ES-I3 (cell line): Measurements from ENCODE around the gene GPRC5A.

Experiments
- H3K36me3 ChIP-seq: 2 replicates; pipeline ENCODE4 v1.6.1; 2013; ENCODE audit warnings: mild to moderate bottlenecking, low read length, control low read depth, moderate library complexity; ENCODE audit not compliant: insufficient read depth
- H3K4me1 ChIP-seq: 2 replicates; pipeline ENCODE4 v1.6.1; 2013; ENCODE audit warnings: mild to moderate bottlenecking, control low read depth, low read length; ENCODE audit not compliant: insufficient read depth
- H3K9ac ChIP-seq: 2 replicates; pipeline ENCODE4 v1.6.1; 2013; ENCODE audit warnings: low read depth, mild to moderate bottlenecking, low read length, moderate library complexity
- H3K9me3 ChIP-seq: 2 replicates; pipeline ENCODE4 v1.6.1; 2013; ENCODE audit warnings: mild to moderate bottlenecking, low read length, moderate library complexity; ENCODE audit not compliant: control insufficient read depth, insufficient read depth

The GPRC5A gene

GRCh38 chr12:12929696-12930095 lies 38.3 kb downstream of the GPRC5A start:
- no peaks in the 10 kb centered on the region for H3K36me3 ChIP-seq
- H3K9me3 ChIP-seq = peaks cover 4% of the 10 kb centered on the region; the same call in 1 of the 2 replicates
- H3K4me1 ChIP-seq = 0 out of 2 replicates have a peak, but pooled peaks cover 3% of the 10 kb centered on the region
- H3K9ac ChIP-seq = no peak overlapping the region

- Histone ChIP-seq H3K9me3 (peaks cover 4% of the 10 kb centered on the region; the same call in 1 of the 2 replicates), H3K9ac (no peak overlapping the region), H3K4me1 (0 out of 2 replicates have a peak, but pooled peaks cover 3% of the 10 kb centered on the region), H3K36me3 (no peaks in the 10 kb centered on the region)
Measured at GRCh38 chr12:12930633-12931219, 39.4 kb downstream of the GPRC5A start.

GRCh38 chr12:12933742-12934141 lies 42.4 kb downstream of the GPRC5A start:
- Histone ChIP-seq H3K36me3 (no peaks in the 10 kb centered on the region; the same call in 1 of the 2 replicates), H3K9me3 (peaks cover 4% of the 10 kb centered on the region; the same call in 1 of the 2 replicates), H3K4me1 (no peaks in the 10 kb centered on the region), H3K9ac (no peak overlapping the region)

GRCh38 chr12:12934556-12934955 lies 43.2 kb downstream of the GPRC5A start:
- H3K9me3 ChIP-seq = peaks cover 4% of the 10 kb centered on the region; the same call in 1 of the 2 replicates
- H3K9ac ChIP-seq = no peak overlapping the region
- no peaks in the 10 kb centered on the region; the same call in 1 of the 2 replicates for H3K36me3 ChIP-seq
- no peaks in the 10 kb centered on the region for H3K4me1 ChIP-seq

GRCh38 chr12:12936983-12937491 lies 45.7 kb downstream of the GPRC5A start:
- Histone ChIP-seq H3K9ac (no peak overlapping the region), H3K4me1 (no peaks in the 10 kb centered on the region), H3K9me3 (no peaks in the 10 kb centered on the region), H3K36me3 (no peaks in the 10 kb centered on the region; the same call in 1 of the 2 replicates)

GRCh38 chr12:12938541-12938940 lies 47.2 kb downstream of the GPRC5A start:
- Histone ChIP-seq H3K4me1 (no peaks in the 10 kb centered on the region), H3K9ac (no peak overlapping the region), H3K36me3 (no peaks in the 10 kb centered on the region; the same call in none of the 2 replicates), H3K9me3 (no peaks in the 10 kb centered on the region)

- H3K9ac ChIP-seq = no peak overlapping the region
- H3K36me3 ChIP-seq = no peaks in the 10 kb centered on the region; the same call in none of the 2 replicates
- no peaks in the 10 kb centered on the region for H3K9me3 ChIP-seq
Measured at GRCh38 chr12:12939888-12940287, 48.5 kb downstream of the GPRC5A start.

GRCh38 chr12:12941450-12942350 lies 50.3 kb downstream of the GPRC5A start:
- no peaks in the 10 kb centered on the region for H3K4me1 ChIP-seq
- no peak overlapping the region for H3K9ac ChIP-seq
- H3K36me3 ChIP-seq = no peaks in the 10 kb centered on the region; the same call in none of the 2 replicates
- no peaks in the 10 kb centered on the region for H3K9me3 ChIP-seq

More at GRCh38 chr12:12939888-12940287, 48.5 kb downstream of the GPRC5A start:
- no peaks in the 10 kb centered on the region for H3K4me1 ChIP-seq

GRCh38 chr12:12943586-12944260 lies 52.4 kb downstream of the GPRC5A start:
- Histone ChIP-seq H3K9me3 (no peaks in the 10 kb centered on the region), H3K9ac (no peak overlapping the region), H3K4me1 (no peaks in the 10 kb centered on the region), H3K36me3 (no peaks in the 10 kb centered on the region; the same call in 1 of the 2 replicates)

- Histone ChIP-seq H3K4me1 (no peaks in the 10 kb centered on the region), H3K36me3 (no peaks in the 10 kb centered on the region; the same call in 1 of the 2 replicates), H3K9me3 (no peaks in the 10 kb centered on the region), H3K9ac (no peak overlapping the region)
Measured at GRCh38 chr12:12945591-12945990, 54.2 kb downstream of the GPRC5A start.

GRCh38 chr12:12946686-12947355 lies 55.5 kb downstream of the GPRC5A start:
- H3K9me3 ChIP-seq = no peaks in the 10 kb centered on the region
- no peak overlapping the region for H3K9ac ChIP-seq
- H3K36me3 ChIP-seq = no peaks in the 10 kb centered on the region; the same call in 1 of the 2 replicates
- H3K4me1 ChIP-seq = no peaks in the 10 kb centered on the region

GRCh38 chr12:12947902-12948301 lies 56.5 kb downstream of the GPRC5A start:
- no peaks in the 10 kb centered on the region for H3K4me1 ChIP-seq
- H3K36me3 ChIP-seq = no peaks in the 10 kb centered on the region; the same call in 1 of the 2 replicates
- no peaks in the 10 kb centered on the region for H3K9me3 ChIP-seq
- no peak overlapping the region for H3K9ac ChIP-seq

GRCh38 chr12:12951504-12951903 lies 60.1 kb downstream of the GPRC5A start:
- H3K36me3 ChIP-seq = no peaks in the 10 kb centered on the region
- no peaks in the 10 kb centered on the region for H3K4me1 ChIP-seq

More at GRCh38 chr12:12951504-12951903, 60.1 kb downstream of the GPRC5A start:
- no peak overlapping the region for H3K9ac ChIP-seq
- H3K9me3 ChIP-seq = no peaks in the 10 kb centered on the region
